IPS-18c (cell line): Measurements from ENCODE around the gene TUBB.
A peak's percentile ranks its signal among the peaks of the same experiment; 100 is the strongest.
"Not testable (repeated sequence)": the region's sequence is repeated elsewhere in the genome, so short reads cannot be mapped to it uniquely, and the experiment has no call there.

Source experiments
- H3K4me3 ChIP-seq: 2 replicates; pipeline ENCODE4 v1.7.0; 2013; ENCODE audit warnings: low read depth, mild to moderate bottlenecking, low read length, moderate library complexity; ENCODE audit not compliant: insufficient read depth
- H3K9me3 ChIP-seq: one replicate; pipeline ENCODE4 v1.6.1; 2013; ENCODE audit warnings: mild to moderate bottlenecking, low read length, moderate library complexity; ENCODE audit not compliant: control insufficient read depth, insufficient read depth

Gene TUBB

DNA sequence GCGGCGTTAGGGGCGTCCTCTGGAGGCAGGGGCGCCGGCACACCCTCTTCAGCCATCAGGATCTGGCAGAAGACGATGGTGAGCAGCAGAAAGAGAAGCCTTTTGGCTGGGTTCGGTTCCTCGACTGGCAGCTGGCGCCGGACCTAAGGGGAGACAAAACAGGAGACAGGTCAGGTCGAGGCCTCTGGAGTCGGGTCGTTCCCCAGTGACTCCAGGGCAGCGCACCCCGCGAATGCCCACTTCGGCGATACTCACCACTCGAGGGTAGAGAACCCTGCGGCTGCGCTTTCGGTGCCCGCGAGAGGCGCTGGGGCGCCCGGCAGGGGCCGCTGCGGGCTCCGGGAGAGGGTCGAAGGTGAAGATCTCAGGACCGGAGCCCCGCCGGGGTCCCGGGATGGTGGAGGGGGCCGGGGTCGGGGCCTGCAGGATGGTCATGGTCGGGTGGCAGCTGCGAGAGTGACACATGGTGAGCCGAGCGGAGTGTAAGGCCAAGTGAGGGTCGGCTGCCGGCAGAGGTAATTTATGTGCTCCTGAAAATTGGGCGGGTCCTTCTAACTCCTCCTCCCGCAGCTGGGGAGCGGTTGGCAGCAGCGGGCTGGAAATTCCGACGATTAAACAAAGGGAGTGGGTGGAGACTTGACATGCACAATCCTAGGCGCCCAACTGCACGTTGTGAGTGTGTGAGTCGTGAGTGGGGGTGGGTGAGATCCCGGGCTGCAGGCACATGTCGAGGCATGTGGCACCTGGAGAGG is 24.1 kb downstream of the TUBB start, which contains the start of gene IER3:
IER3 (minus strand) TSS at position 494 of the 752 bp plus-strand sequence; CDS start at position 465, 29 bp downstream.
- peaks cover 2% of the 10 kb centered on the region for H3K9me3 ChIP-seq

DNA sequence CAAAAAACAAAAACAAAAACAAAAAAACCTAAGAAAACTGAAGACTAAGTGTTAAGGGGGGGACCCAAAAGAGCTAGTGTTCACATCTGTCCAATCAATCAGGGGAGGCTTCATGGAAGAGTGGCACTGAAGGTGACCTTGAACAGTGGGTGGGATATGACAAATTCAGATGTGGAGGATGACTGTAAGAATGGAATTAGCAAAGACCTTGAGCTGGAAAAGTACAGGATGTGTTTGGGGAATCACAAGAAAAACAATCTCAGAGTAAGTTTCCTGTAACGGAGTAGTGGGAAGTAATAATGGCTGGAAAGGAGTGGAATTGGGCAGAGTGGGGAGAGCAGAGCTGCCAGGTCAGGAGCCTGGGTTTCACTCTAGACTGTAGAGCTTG is 27.1 kb downstream of the TUBB start:
- Histone ChIP-seq H3K4me3 (no peak overlapping the region), H3K9me3 (no peaks in the 10 kb centered on the region)

More for the DNA sequence above, 24.1 kb downstream of the TUBB start, which contains the start of gene IER3:
- H3K4me3 ChIP-seq, result peak within 1 kb of the TSS; percentile 86

DNA sequence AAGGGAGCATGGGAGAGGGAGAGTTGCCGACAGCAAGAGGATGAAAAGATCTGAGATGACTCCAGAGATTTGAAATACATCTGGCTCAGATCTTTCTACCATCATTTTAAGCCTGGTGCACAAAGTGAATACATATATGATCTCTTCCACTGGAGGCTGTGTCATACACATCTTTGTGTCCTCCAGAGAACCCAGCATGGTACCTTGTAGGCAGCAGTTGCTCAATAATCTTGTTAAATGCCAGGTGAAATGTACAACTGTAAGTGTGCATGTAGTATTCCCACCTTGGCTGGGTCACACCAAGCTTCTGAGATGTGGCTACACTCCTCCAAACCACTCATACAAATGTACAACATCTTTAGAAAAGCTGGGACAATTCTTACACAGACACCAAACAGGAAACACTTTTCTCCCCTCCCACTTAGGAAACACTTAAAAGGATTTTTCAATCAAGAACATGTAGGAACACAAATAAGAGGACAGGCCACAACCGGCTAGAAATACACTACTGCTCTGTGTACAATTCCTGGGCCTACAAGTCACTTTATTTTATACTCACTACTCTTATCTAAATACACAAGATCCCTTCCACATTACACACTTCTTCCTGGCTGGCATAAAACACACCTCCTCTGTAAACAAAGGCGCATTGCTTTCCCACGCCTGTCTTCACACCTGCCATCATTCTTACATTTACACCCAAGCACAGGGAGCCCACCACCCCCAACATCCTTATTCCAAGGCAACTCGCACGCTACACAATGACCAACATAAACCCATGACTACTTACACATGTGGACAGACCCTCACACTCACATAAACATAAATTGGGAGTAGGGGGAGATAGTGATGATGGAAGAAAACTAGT is 28.0 kb downstream of the TUBB start:
- Histone ChIP-seq H3K9me3 (no peaks in the 10 kb centered on the region), H3K4me3 (no peak overlapping the region)

DNA sequence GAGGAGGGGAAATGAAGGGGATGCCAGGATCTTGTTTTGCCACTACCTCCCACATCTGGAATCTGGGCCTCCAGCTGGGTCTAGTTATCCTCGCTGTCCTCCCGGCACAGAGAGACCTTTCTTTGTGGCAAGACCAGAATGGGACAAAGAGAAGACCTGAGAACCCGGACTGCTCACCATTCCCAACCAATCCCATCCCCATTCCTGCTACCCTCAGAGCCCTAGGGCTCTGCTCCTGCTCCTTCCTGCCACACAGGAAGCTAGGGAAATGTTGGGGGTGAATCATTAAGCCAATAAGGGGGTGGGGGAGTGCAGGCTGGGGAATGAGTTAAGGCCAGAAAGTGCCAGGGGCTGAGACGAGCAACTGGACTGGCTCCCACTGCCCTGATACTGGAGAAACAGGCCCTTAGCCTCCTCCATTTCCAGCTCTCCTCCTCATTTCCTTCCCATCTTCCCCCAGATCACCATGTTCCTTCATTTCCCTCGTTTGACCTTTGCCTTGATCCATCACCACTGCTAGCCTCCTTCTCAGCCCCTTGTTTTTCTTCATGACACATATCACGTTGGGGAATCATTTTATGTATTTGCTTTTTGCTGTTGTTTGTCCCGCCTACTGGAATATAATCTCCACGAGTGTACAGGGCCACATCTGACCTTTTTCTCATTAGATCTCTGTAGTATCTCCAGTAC is 28.8 kb downstream of the TUBB start:
- H3K9me3 ChIP-seq, result no peaks in the 10 kb centered on the region

DNA sequence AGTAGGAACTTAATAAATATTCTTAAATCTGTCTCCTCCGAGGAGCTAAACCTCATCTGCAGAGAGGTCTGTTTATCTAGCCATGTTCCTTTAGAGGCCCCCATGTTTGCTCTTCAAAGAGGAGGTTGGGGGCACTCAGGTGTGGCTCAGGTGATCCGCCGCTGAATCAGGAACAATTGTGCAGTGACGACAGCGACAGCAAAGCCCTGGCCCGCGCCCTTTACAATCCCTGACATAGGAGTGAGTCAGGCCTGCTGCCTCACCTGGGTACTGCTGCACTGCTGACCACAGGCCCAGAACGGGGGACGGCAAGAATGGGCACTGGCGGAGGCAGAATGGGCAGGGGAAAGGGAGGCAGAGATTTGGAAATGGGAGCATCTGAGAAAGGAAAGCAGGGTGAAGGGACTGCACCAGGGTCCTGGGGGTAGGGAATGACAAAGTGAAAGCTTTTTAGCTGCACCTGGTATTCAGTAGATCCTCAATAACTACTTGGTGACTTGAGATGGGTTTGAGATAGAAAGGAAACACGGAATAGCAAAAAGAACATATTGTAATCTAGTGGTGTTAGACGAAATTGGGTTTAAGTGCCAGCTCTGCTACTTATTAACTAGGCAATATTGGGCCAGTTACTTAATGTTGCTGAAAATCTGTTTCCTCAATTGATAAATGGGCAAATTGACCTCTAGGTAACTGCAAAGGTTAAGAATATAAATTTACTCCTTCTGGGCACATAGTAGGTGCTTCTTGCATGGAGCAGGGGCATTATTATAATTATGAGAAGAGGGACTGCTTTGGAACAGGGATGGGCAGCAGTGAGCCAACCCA is 29.6 kb downstream of the TUBB start:
- no peak overlapping the region for H3K4me3 ChIP-seq
- no peaks in the 10 kb centered on the region for H3K9me3 ChIP-seq

More for the DNA sequence above, 28.8 kb downstream of the TUBB start:
- no peak overlapping the region for H3K4me3 ChIP-seq

DNA sequence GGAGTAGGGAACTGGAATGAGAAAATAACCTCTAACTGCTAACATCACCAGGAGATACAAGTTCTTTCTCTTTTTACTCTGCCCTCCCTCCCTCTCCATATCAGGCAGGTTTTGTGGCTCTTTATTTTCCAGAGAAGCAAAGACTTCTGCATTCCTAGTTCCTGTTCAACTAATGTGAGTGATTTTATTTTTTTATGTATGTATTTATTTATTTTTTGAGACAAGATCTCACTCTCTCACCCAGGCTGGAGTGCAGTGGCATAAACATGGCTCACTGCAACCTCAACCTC is 30.2 kb downstream of the TUBB start:
- H3K4me3 ChIP-seq, result no peak overlapping the region
- H3K9me3 ChIP-seq, result no peaks in the 10 kb centered on the region

DNA sequence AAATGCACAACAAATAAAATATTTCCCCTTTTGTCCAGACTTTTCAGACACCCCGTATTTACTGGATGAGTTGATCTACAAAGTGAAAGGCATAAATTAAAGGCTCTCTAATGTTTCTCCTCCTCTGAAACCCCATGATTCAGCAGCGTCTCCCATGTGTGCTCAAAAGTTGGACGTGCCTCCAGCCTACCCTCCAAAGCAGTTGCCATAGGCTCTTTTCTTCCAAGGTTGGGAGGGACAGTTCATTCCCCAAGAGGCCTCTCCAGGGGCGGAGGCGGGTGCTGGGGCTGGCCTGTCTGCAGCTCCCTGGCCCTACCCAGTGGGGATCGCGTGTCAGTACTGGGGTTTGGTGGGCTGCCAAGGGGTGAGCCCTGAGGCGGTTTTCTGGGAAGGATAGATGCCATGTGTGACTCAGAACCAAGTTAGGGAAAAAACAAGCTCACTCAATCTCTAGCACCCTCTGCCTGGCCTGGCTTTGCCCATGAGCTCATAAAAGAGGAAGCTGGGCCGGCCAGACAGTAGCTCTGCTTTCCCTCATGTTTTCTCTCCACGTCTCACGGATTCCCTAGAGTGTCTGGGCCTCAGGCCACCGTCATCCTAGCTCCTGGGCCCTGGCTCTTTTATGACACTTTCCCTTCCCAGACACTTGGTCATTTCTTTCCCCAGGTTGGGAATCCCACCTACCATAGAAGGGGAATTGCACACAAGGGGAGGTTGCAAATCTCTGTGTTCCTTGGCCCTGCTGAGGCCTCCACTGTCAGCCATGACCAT is 32.2 kb downstream of the TUBB start:
- no peak overlapping the region for H3K4me3 ChIP-seq
- no peaks in the 10 kb centered on the region for H3K9me3 ChIP-seq

DNA sequence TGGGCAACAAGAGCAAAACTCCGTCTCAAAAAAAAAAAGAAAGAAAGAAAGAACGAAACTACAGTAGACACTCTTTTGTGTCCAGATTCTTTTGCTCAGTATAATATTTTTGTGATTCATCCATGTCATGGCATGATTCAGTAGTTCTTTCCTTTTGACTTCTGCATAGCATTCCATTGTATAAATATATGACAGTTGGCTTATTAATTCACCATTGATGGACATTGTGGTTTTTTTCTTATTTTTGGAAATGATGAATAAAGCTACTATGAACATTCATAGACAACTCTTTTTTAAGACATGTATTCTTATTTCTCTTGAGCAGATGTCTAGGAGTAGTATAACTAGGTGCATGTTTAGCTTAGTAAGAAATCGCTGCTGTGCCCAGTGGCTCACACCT is 34.5 kb downstream of the TUBB start:
- Histone ChIP-seq H3K4me3 (no peak overlapping the region), H3K9me3 (no peaks in the 10 kb centered on the region)

DNA sequence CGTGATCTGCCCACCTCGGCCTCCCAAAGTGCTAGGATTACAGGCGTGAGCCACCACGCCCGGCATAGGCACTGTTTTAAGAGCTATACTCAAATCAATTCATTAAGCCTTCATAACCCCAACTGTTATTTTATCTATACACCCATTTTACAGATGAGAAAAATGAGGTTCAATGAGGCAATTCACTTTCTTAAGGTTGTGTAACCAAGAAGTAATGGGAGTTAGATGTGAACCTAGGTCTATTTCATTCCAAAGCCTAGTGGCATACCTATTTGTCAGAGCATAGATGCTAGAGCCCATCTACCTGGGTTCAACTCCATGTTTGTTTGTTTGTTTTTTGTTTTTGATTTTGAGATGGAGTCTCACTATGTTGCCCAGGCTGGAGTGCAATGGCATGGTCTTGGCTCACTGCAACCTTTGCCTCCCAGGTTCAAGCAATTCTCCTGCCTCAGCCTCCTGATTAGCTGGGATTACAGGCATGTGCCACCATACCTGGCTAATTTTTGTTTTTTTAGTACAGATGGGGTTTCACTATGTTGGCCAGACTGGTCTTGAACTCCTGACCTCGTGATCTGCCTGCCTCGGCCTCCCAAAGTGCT is 36.4 kb downstream of the TUBB start:
- not testable (repeated sequence) for H3K4me3 ChIP-seq, H3K9me3 ChIP-seq

DNA sequence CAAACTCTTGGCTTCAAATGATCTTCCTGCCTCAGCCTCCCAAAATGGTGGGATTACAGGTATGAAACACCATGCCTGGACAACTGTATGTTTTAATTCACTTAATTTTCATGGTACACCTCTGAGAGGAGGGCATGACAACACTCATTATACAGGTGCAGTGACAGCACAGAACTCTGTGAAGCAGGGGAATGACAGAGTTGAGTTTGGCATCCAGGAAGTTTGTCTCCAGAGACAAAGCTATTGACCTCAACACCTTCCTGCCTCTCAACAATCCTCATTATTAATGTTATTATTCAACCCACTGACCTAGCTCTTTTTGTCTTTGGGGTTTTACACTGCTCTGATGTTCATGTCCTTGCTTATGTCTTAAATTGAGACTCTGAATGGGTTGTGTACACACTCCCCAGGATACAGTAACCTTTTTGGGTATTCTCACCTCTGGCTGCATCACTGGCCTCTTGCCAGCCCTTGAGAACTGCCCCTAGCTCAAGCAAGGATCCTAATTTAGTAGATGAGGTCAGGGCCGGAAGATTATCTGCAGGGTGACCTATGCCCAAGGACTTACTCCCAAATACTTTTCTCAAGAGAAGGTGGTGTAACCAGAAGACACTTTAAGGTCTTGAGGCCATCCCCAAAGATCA is 37.2 kb downstream of the TUBB start:
- Histone ChIP-seq H3K9me3 (no peaks in the 10 kb centered on the region), H3K4me3 (no peak overlapping the region)

DNA sequence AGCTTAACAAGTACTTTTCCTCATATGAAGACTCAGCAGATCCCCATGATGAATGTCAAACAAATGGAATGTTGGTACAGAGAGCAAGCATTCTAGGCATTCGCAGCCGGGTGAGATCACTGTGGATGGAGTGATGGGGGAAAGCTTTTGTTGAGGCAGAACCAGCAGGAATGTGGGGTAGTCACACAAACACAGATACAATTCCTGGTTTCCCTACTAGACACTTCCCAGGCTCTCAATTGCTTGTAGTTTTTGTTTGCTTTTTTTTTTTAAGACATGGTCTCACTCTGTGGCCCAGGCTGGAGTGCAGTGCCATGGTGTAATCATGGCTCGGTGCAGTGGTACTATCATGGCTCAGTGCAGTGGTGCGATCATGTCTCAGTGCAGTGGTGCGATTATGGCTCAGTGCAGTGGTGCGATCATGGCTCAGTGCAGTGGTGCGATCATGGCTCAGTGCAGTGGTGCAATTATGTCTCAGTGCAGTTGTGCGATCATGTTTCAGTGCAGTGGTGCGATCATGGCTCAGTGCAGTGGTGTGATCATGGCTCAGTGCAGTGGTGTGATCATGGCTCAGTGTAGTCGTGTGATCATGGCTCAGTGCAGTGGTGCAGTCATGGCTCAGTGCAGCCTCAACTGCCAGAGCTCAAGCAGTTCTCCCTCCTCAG is 39.6 kb downstream of the TUBB start:
- H3K9me3 ChIP-seq, result no peaks in the 10 kb centered on the region
- H3K4me3 ChIP-seq, result no peak overlapping the region

DNA sequence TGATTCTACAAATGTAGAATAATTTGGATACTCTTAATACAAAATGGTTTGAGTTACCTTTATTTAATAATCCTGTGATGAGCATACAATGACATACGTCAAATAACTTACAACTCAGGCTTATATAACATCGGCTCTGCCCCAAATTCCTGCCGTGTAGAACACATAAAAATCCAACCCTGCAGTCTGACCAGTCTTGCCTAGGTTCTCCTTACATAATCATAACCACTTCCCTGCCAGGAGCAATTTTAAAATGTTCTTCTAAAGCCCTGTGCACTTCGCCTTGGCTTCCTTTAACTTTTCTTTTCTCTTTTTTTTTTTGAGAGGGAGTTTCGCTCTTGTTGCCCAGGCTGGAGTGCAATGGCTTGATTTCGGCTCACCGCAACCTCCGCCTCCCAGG is 40.4 kb downstream of the TUBB start:
- Histone ChIP-seq H3K9me3 (no peaks in the 10 kb centered on the region), H3K4me3 (no peak overlapping the region)

DNA sequence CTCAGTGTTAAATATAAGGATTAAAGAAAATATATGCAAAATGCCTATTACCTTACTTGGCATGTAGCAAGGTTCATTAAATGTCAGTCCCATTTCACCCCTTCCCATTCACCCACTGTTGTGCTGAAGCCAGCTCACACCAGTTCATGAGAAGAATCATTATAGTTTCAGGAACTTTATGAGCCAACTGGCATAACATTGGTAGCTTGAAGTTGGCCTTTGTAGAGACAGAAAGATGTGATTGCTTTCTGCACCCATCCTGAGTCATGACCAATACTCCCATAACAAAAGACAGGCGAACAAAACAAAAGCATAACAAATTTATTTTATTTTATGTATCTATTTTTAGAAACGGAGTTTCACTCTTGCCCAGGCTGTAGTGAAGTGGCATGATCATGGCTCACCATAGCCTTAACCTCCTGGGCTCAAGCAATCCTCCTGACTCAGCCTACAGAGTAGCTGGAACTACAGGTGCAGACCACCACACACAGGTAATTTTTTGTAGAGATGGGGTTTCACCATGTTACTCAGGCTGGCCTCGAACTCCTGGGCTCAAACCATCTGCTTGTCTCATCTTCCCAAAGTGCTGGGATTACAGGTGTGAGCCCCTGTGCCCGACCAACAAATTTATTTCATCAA is 41.8 kb downstream of the TUBB start:
- no peaks in the 10 kb centered on the region for H3K9me3 ChIP-seq
- no peak overlapping the region for H3K4me3 ChIP-seq

DNA sequence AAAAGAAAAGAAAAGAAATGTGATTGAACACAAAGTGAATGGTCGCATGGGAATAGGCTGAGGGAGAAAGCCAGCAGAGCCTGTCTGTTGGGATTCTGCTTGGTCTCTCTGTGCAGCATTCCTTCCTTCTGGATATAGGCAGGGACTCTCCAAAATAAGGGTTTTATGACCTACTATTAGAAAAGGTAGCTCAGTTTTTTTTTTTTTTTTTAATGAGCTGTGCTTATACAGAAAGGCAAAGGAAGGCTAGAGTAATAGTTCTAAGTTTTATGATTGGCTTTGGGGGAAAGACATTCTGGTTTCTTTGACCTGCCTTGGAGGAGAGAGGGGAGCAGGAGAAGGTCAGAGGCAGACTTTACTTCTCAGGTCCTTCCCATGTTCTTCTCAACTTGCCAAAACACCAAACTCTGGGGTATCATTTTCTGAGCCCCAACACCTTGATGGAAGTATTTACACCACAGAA is 43.0 kb downstream of the TUBB start:
- H3K4me3 ChIP-seq, result no peak overlapping the region
- no peaks in the 10 kb centered on the region for H3K9me3 ChIP-seq
